WTC11 (cell line): Measurements from ENCODE around the gene ARMC9. TPM values are rescaled to one million over a fixed set of nuclear protein-coding genes. Genes with fewer than 3 reads are reported as not detected.
A peak's percentile ranks its signal among the peaks of the same experiment; 100 is the strongest.

Source experiments
- ATAC-seq: fragments of 200-7000 bp; cut with Tn5 transposase; 2 replicates; pipeline ENCODE4 v1.10.0; 2021; ENCODE audit warnings: mild to moderate bottlenecking, moderate library complexity
- CTCF ChIA-PET: fragments of 300-600 bp; sonication (Branson Sonifier 250); formaldehyde crosslinking; loops from one replicate; lab custom pipeline; 2021; ENCODE audit warnings: antibody characterized with exemption; lab: Charles Lee
- POLR2A ChIA-PET: fragments of 350-600 bp; sonication (Branson Sonifier 250); formaldehyde crosslinking; loops from one replicate; lab custom pipeline; 2021; ENCODE audit warnings: antibody characterized with exemption; lab: Charles Lee
- DNase-seq: peaks from one replicate; pipeline ENCODE4 v3.0.0; 2021; ENCODE audit warnings: low spot score
- H3K27ac Mint-ChIP-seq: 2 replicates; pipeline ENCODE4 v1.8.0; 2021; ENCODE audit warnings: mixed read lengths
- H3K27me3 Mint-ChIP-seq: 2 replicates; pipeline ENCODE4 v1.8.0; 2021; ENCODE audit warnings: low read depth, mild to moderate bottlenecking, moderate library complexity, mixed read lengths
- H3K36me3 Mint-ChIP-seq: 2 replicates; pipeline ENCODE4 v1.8.0; 2021; ENCODE audit warnings: mixed read lengths
- H3K4me1 Mint-ChIP-seq: 2 replicates; pipeline ENCODE4 v1.8.0; 2022; ENCODE audit warnings: mixed read lengths
- H3K4me3 Mint-ChIP-seq: 2 replicates; pipeline ENCODE4 v1.8.0; 2021; ENCODE audit warnings: mild to moderate bottlenecking, moderate library complexity, mixed read lengths
- H3K9me3 Mint-ChIP-seq: 2 replicates; pipeline ENCODE4 v1.8.0; 2021; ENCODE audit warnings: mixed read lengths
- AR ChIP-seq: fragments of 250-450 bp; sonication (Bioruptor Pico); IDR thresholded peaks from 2 replicates; pipeline ENCODE4 v1.9.0; 2021; ENCODE audit warnings: mild to moderate bottlenecking
- CBFB ChIP-seq: sonication (generic); formaldehyde crosslinking; IDR thresholded peaks from 2 replicates; pipeline ENCODE4 v1.8.1; 2022; ENCODE audit warnings: mild to moderate bottlenecking, low read depth, missing genetic modification reagents
- CDX4 ChIP-seq: fragments of 250-450 bp; sonication (Bioruptor Pico); IDR thresholded peaks from 2 replicates; pipeline ENCODE4 v1.9.0; 2021; ENCODE audit warnings: moderate library complexity, mild to moderate bottlenecking, inconsistent platforms, borderline replicate concordance
- CREB1 ChIP-seq: sonication (generic); formaldehyde crosslinking; IDR thresholded peaks from 2 replicates; pipeline ENCODE4 v1.8.0; 2023; ENCODE audit warnings: mild to moderate bottlenecking, missing genetic modification reagents
- CREM ChIP-seq: sonication (generic); formaldehyde crosslinking; IDR thresholded peaks from 2 replicates; pipeline ENCODE4 v1.8.1; 2022; ENCODE audit warnings: mild to moderate bottlenecking, missing genetic modification reagents, moderate library complexity
- FOXP1 ChIP-seq: sonication (generic); formaldehyde crosslinking; IDR thresholded peaks from 2 replicates; pipeline ENCODE4 v1.8.0; 2022; ENCODE audit warnings: missing genetic modification reagents, mild to moderate bottlenecking, moderate library complexity, borderline replicate concordance
- GRHL2 ChIP-seq: fragments of 250-450 bp; sonication (Bioruptor Pico); IDR thresholded peaks from 2 replicates; pipeline ENCODE4 v1.8.0; 2022; ENCODE audit warnings: mild to moderate bottlenecking, moderate library complexity; ENCODE audit not compliant: insufficient replicate concordance, severe bottlenecking
- NFATC4 ChIP-seq: fragments of 250-450 bp; sonication (Bioruptor Pico); IDR thresholded peaks from 2 replicates; pipeline ENCODE4 v1.9.0; 2021; ENCODE audit warnings: mild to moderate bottlenecking
- NR1H2 ChIP-seq: sonication (generic); formaldehyde crosslinking; IDR thresholded peaks from 2 replicates; pipeline ENCODE4 v1.9.0; 2021; ENCODE audit warnings: mild to moderate bottlenecking, moderate library complexity, missing genetic modification reagents
- NR2C2 ChIP-seq: sonication (generic); formaldehyde crosslinking; IDR thresholded peaks from 2 replicates; pipeline ENCODE4 v1.8.0; 2022; ENCODE audit warnings: mild to moderate bottlenecking, missing genetic modification reagents
- ZBTB21 ChIP-seq: sonication (generic); formaldehyde crosslinking; IDR thresholded peaks from 2 replicates; pipeline ENCODE4 v1.8.1; 2023; ENCODE audit warnings: mild to moderate bottlenecking, missing genetic modification reagents, borderline replicate concordance
- ZNF138 ChIP-seq: sonication (generic); formaldehyde crosslinking; conservative IDR thresholded peaks from 2 replicates; pipeline ENCODE4 v1.8.1; 2022; ENCODE audit warnings: mild to moderate bottlenecking, moderate library complexity, missing genetic modification reagents
- total RNA-seq: library from RNA; stranded (reverse); gene quantifications from 3 replicates; pipeline ENCODE4 v1.2.3, GENCODE V29; 2021
- TF ChIP-seq, protein P1 (sequence below): fragments of 200-600 bp; IDR thresholded peaks from 2 replicates; pipeline ENCODE4 v1.8.0; 2022; ENCODE audit warnings: antibody characterized with exemption
- TF ChIP-seq, protein P2 (sequence below): fragments of 250-450 bp; sonication (Bioruptor Pico); IDR thresholded peaks from 2 replicates; pipeline ENCODE4 v1.8.0; 2021; ENCODE audit warnings: mild to moderate bottlenecking

The ARMC9 gene
- total RNA-seq, 1 experiment from 2014 or later: 34.9 TPM

GRCh38 chr2:231227310-231228162 lies 29.1 kb downstream of the ARMC9 start:
- H3K27ac Mint-ChIP-seq: peak overlapping the region; percentile 77
- ChIA-PET POLR2A (interaction anchor here (1.3 kb wide), 1 partner anchor 224 kb away, joined by 6 read pairs; no protein-coding TSS in a partner anchor), CTCF (interaction anchor here (0.6 to 3.9 kb wide), 34 partner anchors 11 to 253 kb away, joined by 3 to 60 read pairs (median 4); partner anchors contain the start of gene NCL)
- peak; percentile 51 for DNase-seq
- ATAC-seq: peak; percentile 93
- H3K4me1 Mint-ChIP-seq: peaks cover 21% of the 10 kb centered on the region
- no peaks in the 10 kb centered on the region for H3K27me3 Mint-ChIP-seq
- H3K36me3 Mint-ChIP-seq: peaks cover 11% of the 10 kb centered on the region; the same call in 1 of the 2 replicates
- TF ChIP-seq, protein P1, sequence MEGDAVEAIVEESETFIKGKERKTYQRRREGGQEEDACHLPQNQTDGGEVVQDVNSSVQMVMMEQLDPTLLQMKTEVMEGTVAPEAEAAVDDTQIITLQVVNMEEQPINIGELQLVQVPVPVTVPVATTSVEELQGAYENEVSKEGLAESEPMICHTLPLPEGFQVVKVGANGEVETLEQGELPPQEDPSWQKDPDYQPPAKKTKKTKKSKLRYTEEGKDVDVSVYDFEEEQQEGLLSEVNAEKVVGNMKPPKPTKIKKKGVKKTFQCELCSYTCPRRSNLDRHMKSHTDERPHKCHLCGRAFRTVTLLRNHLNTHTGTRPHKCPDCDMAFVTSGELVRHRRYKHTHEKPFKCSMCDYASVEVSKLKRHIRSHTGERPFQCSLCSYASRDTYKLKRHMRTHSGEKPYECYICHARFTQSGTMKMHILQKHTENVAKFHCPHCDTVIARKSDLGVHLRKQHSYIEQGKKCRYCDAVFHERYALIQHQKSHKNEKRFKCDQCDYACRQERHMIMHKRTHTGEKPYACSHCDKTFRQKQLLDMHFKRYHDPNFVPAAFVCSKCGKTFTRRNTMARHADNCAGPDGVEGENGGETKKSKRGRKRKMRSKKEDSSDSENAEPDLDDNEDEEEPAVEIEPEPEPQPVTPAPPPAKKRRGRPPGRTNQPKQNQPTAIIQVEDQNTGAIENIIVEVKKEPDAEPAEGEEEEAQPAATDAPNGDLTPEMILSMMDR: peak; percentile 50
- TF ChIP-seq GRHL2 (no peak), CREB1 (CRISPR knock-in tag) (no peak)
- H3K4me3 Mint-ChIP-seq: no peak overlapping the region
- no peaks in the 10 kb centered on the region for H3K9me3 Mint-ChIP-seq

DNA sequence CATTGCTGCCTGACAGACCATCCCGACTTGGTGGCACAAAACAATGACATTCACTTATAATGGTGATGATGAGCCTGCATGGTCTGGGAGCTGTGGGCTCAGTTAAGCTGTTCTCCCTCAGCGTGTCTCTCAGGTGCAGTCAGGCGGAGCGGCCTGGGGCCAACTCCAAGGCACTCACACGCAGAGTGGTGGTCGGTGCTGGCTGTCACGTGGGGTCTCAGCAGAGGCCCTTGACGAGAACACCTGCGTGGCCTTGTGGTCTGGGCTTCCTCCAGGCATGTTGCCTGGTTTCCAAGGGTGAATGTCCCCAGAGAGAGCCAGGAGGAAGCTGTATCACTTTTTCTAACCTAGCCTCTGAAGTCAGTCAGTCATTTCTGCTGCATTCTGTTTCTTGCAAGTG lies 29.8 kb downstream of the ARMC9 start:
- ChIA-PET POLR2A (interaction anchor here (1.3 kb wide), 1 partner anchor 223 kb away, joined by 6 read pairs; no protein-coding TSS in a partner anchor), CTCF (interaction anchor here (0.5 to 3.9 kb wide), 17 partner anchors 11 to 244 kb away, joined by 3 to 60 read pairs (median 6); partner anchors contain the start of gene NCL)
- TF ChIP-seq NR1H2 (CRISPR knock-in tag) (no peak), CBFB (CRISPR knock-in tag) (no peak), ZBTB21 (CRISPR knock-in tag) (no peak), CREM (CRISPR knock-in tag) (no peak), NR2C2 (CRISPR knock-in tag) (no peak), AR (CRISPR knock-in tag) (no peak), CDX4 (CRISPR knock-in tag) (no peak), NFATC4 (CRISPR knock-in tag) (no peak), ZNF138 (no peak), FOXP1 (CRISPR knock-in tag) (no peak)
- TF ChIP-seq, protein P2, sequence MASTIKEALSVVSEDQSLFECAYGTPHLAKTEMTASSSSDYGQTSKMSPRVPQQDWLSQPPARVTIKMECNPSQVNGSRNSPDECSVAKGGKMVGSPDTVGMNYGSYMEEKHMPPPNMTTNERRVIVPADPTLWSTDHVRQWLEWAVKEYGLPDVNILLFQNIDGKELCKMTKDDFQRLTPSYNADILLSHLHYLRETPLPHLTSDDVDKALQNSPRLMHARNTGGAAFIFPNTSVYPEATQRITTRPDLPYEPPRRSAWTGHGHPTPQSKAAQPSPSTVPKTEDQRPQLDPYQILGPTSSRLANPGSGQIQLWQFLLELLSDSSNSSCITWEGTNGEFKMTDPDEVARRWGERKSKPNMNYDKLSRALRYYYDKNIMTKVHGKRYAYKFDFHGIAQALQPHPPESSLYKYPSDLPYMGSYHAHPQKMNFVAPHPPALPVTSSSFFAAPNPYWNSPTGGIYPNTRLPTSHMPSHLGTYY: no peak
- Mint-ChIP-seq H3K4me3 (no peak overlapping the region), H3K27me3 (no peaks in the 10 kb centered on the region), H3K36me3 (peaks cover 11% of the 10 kb centered on the region; the same call in 1 of the 2 replicates), H3K27ac (peak overlapping the region; percentile 77), H3K4me1 (peaks cover 21% of the 10 kb centered on the region), H3K9me3 (no peaks in the 10 kb centered on the region)
- DNase-seq (no peak), ATAC-seq (peak; percentile 54)
